GM18870 (cell line): Measurements from ENCODE around the gene KLRB1.
"Not testable (repeated sequence)": the region's sequence is repeated elsewhere in the genome, so short reads cannot be mapped to it uniquely, and the experiment has no call there.

ENCODE experiments used
- ATAC-seq: cut with Tn5 transposase; IDR thresholded peaks from one replicate; pipeline ENCODE4 v1.9.1; 2021; ENCODE audit warnings: moderate library complexity; ENCODE audit not compliant: unreplicated experiment

KLRB1 gene

DNA sequence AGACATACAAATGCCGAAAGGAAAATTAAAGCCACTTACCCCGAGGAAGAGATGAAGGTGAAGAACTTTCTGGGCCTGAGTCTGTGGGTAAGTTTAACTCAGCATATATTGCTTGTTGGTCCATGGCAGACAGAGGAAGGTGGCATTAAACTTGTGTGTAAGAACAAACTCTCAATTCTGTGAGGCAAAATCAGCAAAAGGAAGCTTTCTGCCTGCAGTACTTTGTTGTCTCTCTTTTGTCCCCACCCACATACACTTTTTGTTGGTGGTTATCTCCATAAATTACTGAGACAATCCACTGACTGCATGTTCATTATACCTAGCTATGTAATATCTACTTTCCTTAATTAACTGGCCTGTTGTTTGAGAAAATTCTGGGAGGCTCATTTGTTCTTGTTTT lies at the start of gene KLRB1:
Gene KLRB1 (minus strand): TSS at position 201 of the 400 bp plus-strand sequence. CDS start 77 bp downstream, at position 124.
- no peak for ATAC-seq

GRCh38 chr12:9651265-9651729 lies 43.6 kb upstream of the KLRB1 start:
- ATAC-seq = no peak

GRCh38 chr12:9650151-9650576 lies 42.4 kb upstream of the KLRB1 start:
- ATAC-seq = no peak

GRCh38 chr12:9649532-9649940 lies 41.8 kb upstream of the KLRB1 start:
- no peak for ATAC-seq

- ATAC-seq = no peak
Observed at GRCh38 chr12:9648701-9649531, 41.2 kb upstream of the KLRB1 start.

DNA sequence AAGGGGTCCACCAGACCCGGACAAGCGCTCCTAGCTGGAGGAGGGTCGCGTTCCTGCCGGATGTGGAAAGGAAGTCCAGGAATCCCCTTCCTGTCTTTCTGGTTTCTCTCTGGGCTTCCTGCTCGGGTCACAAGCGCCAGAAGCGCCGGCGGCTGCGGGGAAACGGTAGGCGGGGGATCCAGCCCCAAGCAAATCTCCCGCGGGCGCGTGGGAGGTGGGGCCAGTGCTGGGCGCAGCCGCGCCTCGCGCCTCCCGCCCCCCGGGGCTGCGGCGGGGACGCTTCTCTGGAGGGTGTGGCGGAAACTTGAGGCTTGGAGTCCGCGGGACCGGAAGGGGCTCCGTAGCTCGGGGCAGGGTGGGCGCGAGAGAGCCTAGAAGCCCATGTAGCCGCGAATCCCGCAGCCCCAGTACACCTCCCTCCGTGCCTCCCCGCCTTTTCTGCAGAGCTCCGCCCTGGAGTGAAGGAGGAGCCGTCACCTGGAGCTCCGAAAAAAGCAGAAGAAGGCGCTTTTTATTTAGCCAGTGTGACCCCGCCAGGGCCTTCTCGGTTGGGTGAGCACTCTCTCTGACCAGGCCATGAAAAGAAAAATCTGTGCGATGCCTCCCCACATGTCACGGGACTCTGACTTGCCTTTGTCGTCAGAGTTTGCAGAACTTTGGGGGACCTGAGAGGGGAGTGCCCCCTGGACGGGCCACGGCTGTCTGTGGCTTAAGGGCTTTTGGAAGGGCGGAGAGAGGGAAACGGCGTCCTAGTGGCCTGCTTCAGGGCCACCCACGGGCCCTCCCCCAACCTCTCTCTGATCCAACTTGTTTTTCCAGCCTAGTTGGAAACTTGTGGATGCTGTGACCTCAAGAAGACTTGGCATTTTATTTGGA lies 40.3 kb upstream of the KLRB1 start:
- ATAC-seq = peak; percentile 54

DNA sequence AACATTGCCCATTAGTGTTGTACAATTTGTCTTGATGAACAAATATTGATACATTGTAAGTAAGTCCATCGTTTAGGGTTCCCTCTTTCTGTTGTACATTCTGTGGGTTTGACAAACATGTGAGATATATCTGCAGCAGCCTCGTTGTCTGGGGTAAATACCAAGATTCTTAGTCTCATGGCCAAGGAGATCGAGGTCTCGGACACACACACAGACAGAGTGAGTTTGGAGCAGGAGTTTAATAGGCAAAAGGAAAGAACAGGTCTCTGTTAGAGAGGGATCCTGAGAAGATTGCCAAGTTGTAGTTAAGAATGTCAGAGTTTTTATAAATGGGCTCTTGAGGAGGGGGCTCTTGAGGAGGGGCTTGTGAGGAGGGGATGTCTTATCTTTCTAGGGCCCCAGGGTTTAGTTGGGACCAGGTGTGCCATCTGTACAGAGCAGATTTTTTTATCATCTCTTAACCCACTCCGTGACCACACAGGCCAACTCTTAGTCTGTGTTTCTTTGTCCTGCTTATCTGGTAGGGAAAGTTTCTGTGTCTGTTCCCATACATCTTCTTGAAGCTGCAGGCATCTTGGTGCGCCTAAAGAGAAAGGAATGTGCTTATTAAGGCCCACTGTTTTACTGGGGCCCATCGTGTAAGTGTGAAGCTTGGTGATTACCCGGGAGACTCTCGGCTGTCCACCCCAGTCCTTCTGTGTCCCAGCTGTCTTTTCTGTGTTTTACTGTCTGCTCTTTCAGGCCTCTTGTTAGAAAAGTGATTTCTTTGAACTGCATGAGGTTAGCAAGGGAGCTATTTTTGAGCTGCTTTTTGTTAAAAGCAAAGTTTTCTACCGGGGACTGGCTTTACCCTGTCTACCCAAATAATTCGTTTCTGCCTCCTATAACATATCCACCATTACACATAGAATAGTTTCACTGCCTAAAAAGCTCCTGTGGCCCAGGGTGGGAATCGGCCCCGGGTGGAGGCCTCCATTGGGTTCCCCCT lies 39.4 kb upstream of the KLRB1 start:
- no peak for ATAC-seq

- ATAC-seq = not testable (repeated sequence)
Observed at GRCh38 chr12:9644985-9645551, 37.4 kb upstream of the KLRB1 start.

DNA sequence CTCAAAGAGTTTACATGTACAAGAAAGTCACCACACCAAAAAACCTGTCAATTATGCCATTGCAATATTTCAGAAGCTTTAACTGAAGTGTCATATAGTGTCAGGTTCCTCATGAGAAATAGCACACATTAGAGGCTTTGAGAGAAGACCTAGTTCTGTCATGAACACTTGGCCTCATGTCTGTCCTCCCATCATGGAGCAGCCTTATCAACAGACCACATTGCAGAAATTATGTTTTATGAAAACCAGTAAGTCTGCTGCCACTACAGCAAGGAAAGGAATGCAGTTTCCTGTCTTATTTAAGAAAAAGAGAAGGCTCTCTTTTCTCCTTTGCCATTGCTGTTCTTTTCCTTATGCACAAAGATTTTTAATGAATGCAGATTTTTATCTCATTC lies 35.5 kb upstream of the KLRB1 start:
- no peak for ATAC-seq

GRCh38 chr12:9642606-9643265 lies 35.0 kb upstream of the KLRB1 start:
- no peak for ATAC-seq

GRCh38 chr12:9640024-9640423 lies 32.3 kb upstream of the KLRB1 start:
- no peak for ATAC-seq

DNA sequence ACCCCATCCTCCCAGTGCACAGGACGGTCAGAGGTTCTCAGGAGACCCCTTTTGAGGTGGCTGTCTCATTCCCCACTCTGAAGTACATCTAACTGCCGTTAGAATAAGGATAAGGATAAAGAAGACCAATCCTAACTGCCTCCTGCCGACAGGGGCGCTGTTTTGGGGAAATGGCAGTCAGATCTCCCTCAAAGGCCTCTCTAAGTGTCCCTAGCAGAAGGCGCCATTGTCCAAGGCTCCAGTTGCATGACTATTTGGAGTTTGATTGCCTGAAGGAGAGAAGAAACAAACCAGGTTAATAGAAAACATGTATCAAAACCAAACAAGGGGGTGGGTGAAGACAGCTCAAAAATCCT lies 29.1 kb upstream of the KLRB1 start:
- no peak for ATAC-seq

DNA sequence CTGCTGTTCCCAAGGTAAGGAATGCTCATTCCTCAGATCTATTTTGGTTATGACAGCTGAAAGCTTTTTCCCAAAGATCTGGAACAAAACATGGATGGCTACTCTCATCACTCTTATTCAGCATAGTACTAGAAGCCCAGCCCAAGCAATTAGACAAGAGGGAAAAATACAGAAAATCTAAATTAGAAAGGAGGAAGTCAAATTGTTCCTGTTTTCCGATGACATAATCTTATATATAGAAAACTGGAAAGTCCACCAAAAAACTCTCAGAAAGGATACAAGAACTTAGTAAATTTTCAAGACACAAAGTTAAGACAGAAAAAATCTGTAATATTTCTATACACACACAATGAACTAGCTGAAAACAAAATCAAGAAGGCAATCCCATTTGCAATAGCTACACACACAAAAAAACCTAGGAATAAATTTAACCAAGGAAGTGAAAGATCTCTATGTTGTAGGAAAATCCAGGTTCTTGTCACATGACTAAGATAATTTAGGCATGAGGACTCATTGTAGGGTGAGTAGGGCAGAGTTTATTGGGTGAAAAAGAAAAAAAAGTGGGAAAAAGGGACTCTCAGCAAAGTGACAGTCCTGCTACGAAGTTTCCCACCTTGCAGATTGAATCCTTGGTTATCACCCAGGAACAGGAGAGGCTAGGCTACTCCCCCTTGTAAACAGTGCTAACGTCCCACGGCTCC lies 28.6 kb upstream of the KLRB1 start:
- ATAC-seq = no peak

DNA sequence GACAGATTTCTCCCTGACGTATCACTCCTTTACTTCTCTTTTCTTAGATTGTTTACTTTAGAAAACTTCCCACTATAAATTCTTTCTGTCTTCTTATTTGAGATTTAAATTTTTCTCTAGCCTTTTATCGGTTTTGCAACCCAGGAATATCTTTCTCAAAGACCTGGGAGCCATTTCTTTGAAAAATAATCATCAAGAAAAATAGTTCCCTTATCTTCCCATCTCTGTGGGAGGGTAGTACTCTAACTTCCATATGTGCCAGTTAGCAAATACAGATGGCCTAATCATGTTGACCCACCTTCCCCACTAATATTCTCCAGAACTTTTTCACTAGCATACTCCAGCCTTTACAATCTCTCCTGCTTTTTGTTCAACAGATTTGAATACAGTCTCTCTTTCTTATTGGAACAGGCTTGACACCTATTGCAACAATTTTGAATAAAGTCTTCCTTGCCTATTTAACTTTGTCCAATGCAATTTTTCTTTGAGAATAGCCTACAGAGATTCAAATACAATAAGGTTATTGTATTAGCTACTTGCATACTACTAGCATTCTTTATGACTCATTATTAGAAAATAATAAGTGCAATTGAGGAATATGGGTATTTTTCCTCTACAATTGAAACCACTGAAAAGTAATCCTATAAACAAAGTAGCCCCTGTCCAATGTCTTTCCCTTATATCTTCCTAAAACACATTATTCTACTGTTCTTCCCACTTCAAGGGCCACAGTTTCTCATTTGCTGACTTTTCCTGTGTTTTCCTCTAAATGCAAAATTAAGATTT lies 27.4 kb upstream of the KLRB1 start:
- ATAC-seq = no peak

DNA sequence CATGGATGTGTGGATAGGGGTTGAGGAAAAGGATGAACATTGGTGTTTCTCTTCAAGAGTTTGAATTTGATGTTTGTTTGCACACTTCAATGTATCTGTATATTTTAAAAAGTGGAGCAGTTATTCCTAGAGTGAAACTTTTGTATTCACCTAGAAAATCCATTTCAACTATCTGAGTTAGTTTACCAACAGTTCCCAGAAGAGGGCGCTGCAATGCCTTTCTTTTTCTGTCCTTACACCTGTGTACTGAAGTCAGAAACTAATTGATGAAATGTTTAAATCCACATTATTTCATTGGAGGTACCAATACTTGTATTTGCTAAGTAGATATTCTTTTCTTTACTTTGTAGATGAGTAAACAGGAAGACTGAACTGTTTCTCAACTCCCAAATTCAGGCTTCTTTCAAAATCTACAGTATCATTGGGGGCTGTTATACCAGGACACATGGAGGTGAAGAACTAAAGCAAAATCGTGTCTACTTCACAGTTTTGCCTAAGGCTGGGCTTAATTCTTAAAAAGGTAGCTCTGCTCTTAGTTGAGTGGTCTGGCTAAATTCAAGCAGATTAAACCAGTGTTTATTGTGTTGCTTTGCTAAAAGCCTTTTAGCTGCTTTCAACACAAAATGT lies 26.6 kb upstream of the KLRB1 start:
- no peak for ATAC-seq

- no peak for ATAC-seq
Observed at GRCh38 chr12:9632766-9633165, 25.1 kb upstream of the KLRB1 start.

DNA sequence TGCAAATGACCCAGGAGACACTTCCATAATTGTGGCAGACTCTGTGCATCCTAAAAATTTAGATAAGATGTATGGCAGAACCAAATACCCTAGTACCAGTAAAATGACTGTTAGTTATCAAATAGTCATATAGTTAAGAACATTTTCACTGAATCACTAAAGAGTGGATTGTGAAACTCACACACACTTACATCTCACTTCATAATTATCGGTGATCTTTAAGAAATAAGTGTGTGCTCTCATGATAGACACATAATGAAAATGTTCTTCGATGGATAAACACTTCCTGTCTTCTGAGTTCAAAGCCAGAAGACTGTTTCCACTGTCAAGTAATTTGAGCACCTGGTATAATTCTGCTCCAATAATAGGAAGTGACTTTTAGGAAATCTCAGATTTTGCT lies 19.1 kb upstream of the KLRB1 start:
- ATAC-seq = no peak

GRCh38 chr12:9626291-9626690 lies 18.6 kb upstream of the KLRB1 start:
- ATAC-seq = no peak
